K562 (cell line): ENCODE data around the gene KLHL15. TPM values are rescaled to one million over a fixed set of nuclear protein-coding genes. Genes with fewer than 3 reads are reported as not detected.

Experiments
- ATAC-seq: fragments of 200-7000 bp; cut with Tn5 transposase; 3 replicates; pipeline ENCODE4 v1.9.1; 2020; ENCODE audit warnings: moderate library complexity
- BruUV-seq: library from RNA; stranded (reverse); fragments of 400-500 nt; replicated peaks from 2 replicates; lab custom pipeline; 2021; lab: Mats Ljungman, UMichigan
- CTCF ChIA-PET: fragments of 300-600 bp; formaldehyde crosslinking; extraction: SDS; loops from one replicate; lab custom pipeline; 2021; ENCODE audit warnings: low intra/inter-chr PET ratio; lab: Yijun Ruan, JAX
- POLR2A ChIA-PET: fragments of 300-600, 350-650 bp; sonication (Branson Sonifier 250); formaldehyde crosslinking; extraction: SDS; loops from one replicate; lab custom pipeline; 2021; ENCODE audit warnings: antibody characterized with exemption, inconsistent platforms; lab: Yijun Ruan, JAX
- DNase-seq, 4 experiments: peaks; one replicate each; pipeline versions ENCODE4 v3.0.0 to v3.0.0-alpha.2; 2011 to 2018; ENCODE audit warnings: low spot score in 3 of 4, mixed read lengths in 3 of 4; ENCODE audit errors: extremely low read depth in 1 of 4
- FAIRE-seq: peaks from 2 replicates; lab custom pipeline; 2011; peaks lifted over from hg19 to GRCh38; lab: Jason Lieb, UNC
- H2AFZ ChIP-seq: 2 replicates; pipeline ENCODE4 v1.6.0; 2011; ENCODE audit warnings: low read depth, low read length, control low read depth, inconsistent platforms
- H3K27ac ChIP-seq: fragments of 200-600 bp; 3 replicates; pipeline ENCODE4 v1.8.0; 2011; ENCODE audit warnings: low read depth, mild to moderate bottlenecking, control low read depth, inconsistent platforms, low read length, moderate library complexity, mixed read lengths; ENCODE audit errors: extremely low read depth
- H3K27me3 ChIP-seq, 2 experiments: fragments of 300-600 bp in 1 of 2; 2 replicates in 1 of 2; 3 replicates in 1 of 2; pipeline versions ENCODE4 v1.6.0 to v1.8.0; 2011; ENCODE audit warnings: inconsistent platforms in 2 of 2, low read length in 2 of 2, mild to moderate bottlenecking in 1 of 2, mixed read lengths in 1 of 2, moderate library complexity in 1 of 2; ENCODE audit not compliant: control insufficient read depth in 2 of 2, insufficient read depth in 2 of 2
- H3K36me3 ChIP-seq: fragments of 300-600 bp; 3 replicates; pipeline ENCODE4 v1.8.0; 2011; ENCODE audit warnings: mild to moderate bottlenecking, low read length, inconsistent platforms; ENCODE audit not compliant: control insufficient read depth, insufficient read depth
- H3K4me1 ChIP-seq, 2 experiments: fragments of 200-600 bp in 1 of 2; replicated peaks in 1 of 2; 2 replicates in 1 of 2; 3 replicates in 1 of 2; pipeline versions ENCODE4 v1.5.1 to v1.8.0; 2011; ENCODE audit warnings: inconsistent platforms in 2 of 2, low read length in 2 of 2, mild to moderate bottlenecking in 1 of 2, mixed read lengths in 1 of 2, moderate library complexity in 1 of 2; ENCODE audit not compliant: control insufficient read depth in 2 of 2, insufficient read depth in 2 of 2
- H3K4me2 ChIP-seq: 2 replicates; pipeline ENCODE4 v1.6.1; 2011; ENCODE audit warnings: low read length, control low read depth, inconsistent platforms, mixed read lengths; ENCODE audit not compliant: insufficient read depth
- H3K4me3 ChIP-seq: fragments of 200-600 bp; sonication (generic), shearing (Covaris generic); 2 replicates; pipeline ENCODE4 v1.5.1; 2016; ENCODE audit warnings: control low read depth, inconsistent platforms
- H3K79me2 ChIP-seq: fragments of 200-600 bp; 3 replicates; pipeline ENCODE4 v1.8.0; 2011; ENCODE audit warnings: low read length, inconsistent platforms; ENCODE audit not compliant: control insufficient read depth, insufficient read depth
- H3K9ac ChIP-seq, 2 experiments: 2 replicates each; pipeline versions ENCODE4 v1.6.0 to v1.6.1; 2011; ENCODE audit warnings: low read depth in 2 of 2, low read length in 2 of 2, control low read depth in 1 of 2, inconsistent platforms in 1 of 2, mild to moderate bottlenecking in 1 of 2, mixed read lengths in 1 of 2; ENCODE audit not compliant: insufficient read depth in 1 of 2
- H3K9me1 ChIP-seq: one replicate; pipeline ENCODE4 v1.6.0; 2011; ENCODE audit warnings: inconsistent platforms, mild to moderate bottlenecking, low read length, moderate library complexity; ENCODE audit not compliant: control insufficient read depth, insufficient read depth
- H3K9me3 ChIP-seq: replicated peaks from 2 replicates; pipeline ENCODE4 v1.5.1; 2011; ENCODE audit warnings: low read depth, low read length, inconsistent platforms; ENCODE audit not compliant: control insufficient read depth, insufficient read depth
- H4K20me1 ChIP-seq: replicated peaks from 2 replicates; pipeline ENCODE4 v1.6.1; 2011; ENCODE audit warnings: low read length, inconsistent platforms, mixed read lengths; ENCODE audit not compliant: control insufficient read depth, insufficient read depth
- CCAR2 ChIP-seq: fragments of 200-400 bp; formaldehyde crosslinking; IDR thresholded peaks from 2 replicates; pipeline ENCODE4 v1.6.1; 2017; ENCODE audit warnings: mild to moderate bottlenecking, low read depth, low read length
- CREM ChIP-seq: IDR thresholded peaks from 2 replicates; pipeline ENCODE4 v1.6.1; 2014; ENCODE audit warnings: antibody characterized with exemption, low read depth
- ELF2 ChIP-seq: fragments of 250-450 bp; sonication (Bioruptor Pico); IDR thresholded peaks from 2 replicates; pipeline ENCODE4 v1.5.0; 2021; ENCODE audit warnings: mild to moderate bottlenecking
- ELF4 ChIP-seq: fragments of 450-650 bp; formaldehyde crosslinking; IDR thresholded peaks from 2 replicates; pipeline ENCODE4 v1.4.0; 2022; ENCODE audit warnings: missing genetic modification characterization
- GATAD2A ChIP-seq: fragments of 450-650 bp; IDR thresholded peaks from 2 replicates; pipeline ENCODE4 v1.6.1; 2017
- GTF2A2 ChIP-seq: IDR thresholded peaks from 2 replicates; pipeline ENCODE4 v1.6.1; 2016; ENCODE audit warnings: mild to moderate bottlenecking, missing genetic modification characterization, missing compliant biosample characterization
- MAFF ChIP-seq: IDR thresholded peaks from 2 replicates; pipeline ENCODE4 v1.6.1; 2012; ENCODE audit warnings: low read length, improper control_type of control experiment
- NEUROD1 ChIP-seq: fragments of 150-350 bp; IDR thresholded peaks from 2 replicates; pipeline ENCODE4 v1.6.1; 2014; ENCODE audit warnings: borderline replicate concordance, low read length, low read depth; ENCODE audit not compliant: partially characterized antibody
- NR3C1 ChIP-seq: sonication (generic); formaldehyde crosslinking; IDR thresholded peaks from 2 replicates; pipeline ENCODE4 v1.8.1; 2022; ENCODE audit warnings: missing genetic modification reagents
- POU5F1 ChIP-seq: fragments of 150-350 bp; IDR thresholded peaks from 2 replicates; pipeline ENCODE4 v1.6.1; 2014; ENCODE audit warnings: borderline replicate concordance, low read length, low read depth, mild to moderate bottlenecking; ENCODE audit not compliant: partially characterized antibody
- ZFP36 ChIP-seq: fragments of 150-350 bp; IDR thresholded peaks from 2 replicates; pipeline ENCODE4 v1.6.1; 2018; ENCODE audit warnings: low read length, low read depth; ENCODE audit not compliant: partially characterized antibody
- ZNF124 ChIP-seq: sonication (generic); formaldehyde crosslinking; IDR thresholded peaks from 2 replicates; pipeline ENCODE4 v1.8.1; 2022; ENCODE audit warnings: missing genetic modification reagents
- WGBS: fragments of 100-300 bp; shearing (Covaris generic); methylation state at CpG from one replicate; pipeline ENCODE4 v1.1.6; 2016; ENCODE audit warnings: low coverage, mixed read lengths; ENCODE audit not compliant: insufficient coverage; ENCODE audit errors: missing lambda C conversion rate; 5-methylcytosine and 5-hydroxymethylcytosine counted together
- in situ Hi-C: fragments of 300-500 bp; cut with MboI; formaldehyde crosslinking; loops from 4 replicates; pipeline ENCODE4 v1.15.0; 2018; ENCODE audit warnings: inconsistent platforms, mixed read lengths
- intact Hi-C: fragments of 100-400 bp; cut with micrococcal nuclease; formaldehyde crosslinking; loops from 2 replicates; pipeline ENCODE4 v1.14.2; 2022
- polyA plus RNA-seq, 8 experiments: library from polyadenylated mRNA; depleted of rRNA in 4 of 8; stranded (reverse) in 5 of 8; unstranded in 3 of 8; fragments of >200 nt; fragmentation: Nextera tagmentation in 2 of 8; fragmentation: Illumina TruSeq in 1 of 8; extraction: Ambion mirVana in 2 of 8; extraction: Trizol in 1 of 8; gene quantifications; 2 replicates each; pipeline versions ENCODE4 v1.2.1 to v1.2.3, GENCODE V29; 2011 to 2014; ENCODE audit warnings: inconsistent platforms in 1 of 8, missing spikeins in 1 of 8
- total RNA-seq, 7 experiments: library from RNA; depleted of rRNA in 6 of 7; stranded (reverse); fragments of >200 nt in 6 of 7; fragmentation: Illumina TruSeq in 2 of 7; extraction: Trizol in 2 of 7; gene quantifications; 2 replicates each; pipeline versions ENCODE4 v1.2.1 to v1.2.3, GENCODE V29; 2011 to 2021; ENCODE audit warnings: low replicate concordance in 1 of 7
- TF ChIP-seq, protein P1 (sequence below): fragments of 450-650 bp; formaldehyde crosslinking; IDR thresholded peaks from 2 replicates; pipeline ENCODE4 v1.4.0; 2020; ENCODE audit warnings: mild to moderate bottlenecking, moderate library complexity
- TF ChIP-seq, protein P2 (sequence below): fragments of 450-650 bp; IDR thresholded peaks from 2 replicates; pipeline ENCODE4 v1.6.1; 2016; ENCODE audit warnings: low read depth

Gene KLHL15
- total and polyA plus RNA-seq, 9 of the 15 experiments (the other 6 are each of a cell fraction or from before 2014, with no cell fraction given) = 3.0 to 12.4 (median 7.6) TPM

DNA sequence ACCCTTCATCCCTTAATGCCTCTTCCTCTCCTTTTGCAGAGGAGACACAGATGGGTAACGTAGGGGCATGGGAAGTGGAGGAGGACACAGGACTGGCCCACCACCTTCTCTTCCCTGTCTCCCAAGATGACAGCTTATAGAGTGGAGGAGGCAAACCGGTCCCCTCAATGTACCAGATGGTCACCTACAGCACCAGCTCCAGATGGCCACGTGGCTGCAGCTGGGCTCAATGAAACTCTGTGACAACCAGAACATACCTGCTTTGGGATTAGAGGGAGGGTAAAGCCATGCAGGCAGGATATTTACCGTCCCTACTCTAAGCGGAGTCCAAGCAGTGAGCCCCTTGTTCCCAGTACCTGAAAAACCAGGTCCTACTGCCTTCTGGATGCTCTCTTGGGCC is 7.5 kb upstream of the KLHL15 start:
- H2AFZ ChIP-seq = peak overlapping the region; percentile 63; the same call in 1 of the 2 replicates
- POLR2A ChIA-PET = interaction anchor here (1.4 kb wide), 1 partner anchor 11 kb away, joined by 4 read pairs; no protein-coding TSS in a partner anchor
- TF ChIP-seq NR3C1 (CRISPR knock-in tag) = no peak
- TF ChIP-seq ELF2 (CRISPR knock-in tag) = no peak
- no peak for TF ChIP-seq ZFP36
- no peak for TF ChIP-seq CCAR2
- TF ChIP-seq, protein P1, sequence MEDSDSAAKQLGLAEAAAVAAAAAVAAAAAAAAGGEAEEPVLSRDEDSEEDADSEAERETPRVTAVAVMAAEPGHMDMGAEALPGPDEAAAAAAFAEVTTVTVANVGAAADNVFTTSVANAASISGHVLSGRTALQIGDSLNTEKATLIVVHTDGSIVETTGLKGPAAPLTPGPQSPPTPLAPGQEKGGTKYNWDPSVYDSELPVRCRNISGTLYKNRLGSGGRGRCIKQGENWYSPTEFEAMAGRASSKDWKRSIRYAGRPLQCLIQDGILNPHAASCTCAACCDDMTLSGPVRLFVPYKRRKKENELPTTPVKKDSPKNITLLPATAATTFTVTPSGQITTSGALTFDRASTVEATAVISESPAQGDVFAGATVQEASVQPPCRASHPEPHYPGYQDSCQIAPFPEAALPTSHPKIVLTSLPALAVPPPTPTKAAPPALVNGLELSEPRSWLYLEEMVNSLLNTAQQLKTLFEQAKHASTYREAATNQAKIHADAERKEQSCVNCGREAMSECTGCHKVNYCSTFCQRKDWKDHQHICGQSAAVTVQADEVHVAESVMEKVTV (CRISPR knock-in tag) = no peak
- TF ChIP-seq POU5F1 = no peak
- no peak for TF ChIP-seq ZNF124 (CRISPR knock-in tag)
- TF ChIP-seq NEUROD1 = no peak
- no peak for TF ChIP-seq GATAD2A
- no peak for TF ChIP-seq ELF4 (CRISPR knock-in tag)
- TF ChIP-seq, protein P2, sequence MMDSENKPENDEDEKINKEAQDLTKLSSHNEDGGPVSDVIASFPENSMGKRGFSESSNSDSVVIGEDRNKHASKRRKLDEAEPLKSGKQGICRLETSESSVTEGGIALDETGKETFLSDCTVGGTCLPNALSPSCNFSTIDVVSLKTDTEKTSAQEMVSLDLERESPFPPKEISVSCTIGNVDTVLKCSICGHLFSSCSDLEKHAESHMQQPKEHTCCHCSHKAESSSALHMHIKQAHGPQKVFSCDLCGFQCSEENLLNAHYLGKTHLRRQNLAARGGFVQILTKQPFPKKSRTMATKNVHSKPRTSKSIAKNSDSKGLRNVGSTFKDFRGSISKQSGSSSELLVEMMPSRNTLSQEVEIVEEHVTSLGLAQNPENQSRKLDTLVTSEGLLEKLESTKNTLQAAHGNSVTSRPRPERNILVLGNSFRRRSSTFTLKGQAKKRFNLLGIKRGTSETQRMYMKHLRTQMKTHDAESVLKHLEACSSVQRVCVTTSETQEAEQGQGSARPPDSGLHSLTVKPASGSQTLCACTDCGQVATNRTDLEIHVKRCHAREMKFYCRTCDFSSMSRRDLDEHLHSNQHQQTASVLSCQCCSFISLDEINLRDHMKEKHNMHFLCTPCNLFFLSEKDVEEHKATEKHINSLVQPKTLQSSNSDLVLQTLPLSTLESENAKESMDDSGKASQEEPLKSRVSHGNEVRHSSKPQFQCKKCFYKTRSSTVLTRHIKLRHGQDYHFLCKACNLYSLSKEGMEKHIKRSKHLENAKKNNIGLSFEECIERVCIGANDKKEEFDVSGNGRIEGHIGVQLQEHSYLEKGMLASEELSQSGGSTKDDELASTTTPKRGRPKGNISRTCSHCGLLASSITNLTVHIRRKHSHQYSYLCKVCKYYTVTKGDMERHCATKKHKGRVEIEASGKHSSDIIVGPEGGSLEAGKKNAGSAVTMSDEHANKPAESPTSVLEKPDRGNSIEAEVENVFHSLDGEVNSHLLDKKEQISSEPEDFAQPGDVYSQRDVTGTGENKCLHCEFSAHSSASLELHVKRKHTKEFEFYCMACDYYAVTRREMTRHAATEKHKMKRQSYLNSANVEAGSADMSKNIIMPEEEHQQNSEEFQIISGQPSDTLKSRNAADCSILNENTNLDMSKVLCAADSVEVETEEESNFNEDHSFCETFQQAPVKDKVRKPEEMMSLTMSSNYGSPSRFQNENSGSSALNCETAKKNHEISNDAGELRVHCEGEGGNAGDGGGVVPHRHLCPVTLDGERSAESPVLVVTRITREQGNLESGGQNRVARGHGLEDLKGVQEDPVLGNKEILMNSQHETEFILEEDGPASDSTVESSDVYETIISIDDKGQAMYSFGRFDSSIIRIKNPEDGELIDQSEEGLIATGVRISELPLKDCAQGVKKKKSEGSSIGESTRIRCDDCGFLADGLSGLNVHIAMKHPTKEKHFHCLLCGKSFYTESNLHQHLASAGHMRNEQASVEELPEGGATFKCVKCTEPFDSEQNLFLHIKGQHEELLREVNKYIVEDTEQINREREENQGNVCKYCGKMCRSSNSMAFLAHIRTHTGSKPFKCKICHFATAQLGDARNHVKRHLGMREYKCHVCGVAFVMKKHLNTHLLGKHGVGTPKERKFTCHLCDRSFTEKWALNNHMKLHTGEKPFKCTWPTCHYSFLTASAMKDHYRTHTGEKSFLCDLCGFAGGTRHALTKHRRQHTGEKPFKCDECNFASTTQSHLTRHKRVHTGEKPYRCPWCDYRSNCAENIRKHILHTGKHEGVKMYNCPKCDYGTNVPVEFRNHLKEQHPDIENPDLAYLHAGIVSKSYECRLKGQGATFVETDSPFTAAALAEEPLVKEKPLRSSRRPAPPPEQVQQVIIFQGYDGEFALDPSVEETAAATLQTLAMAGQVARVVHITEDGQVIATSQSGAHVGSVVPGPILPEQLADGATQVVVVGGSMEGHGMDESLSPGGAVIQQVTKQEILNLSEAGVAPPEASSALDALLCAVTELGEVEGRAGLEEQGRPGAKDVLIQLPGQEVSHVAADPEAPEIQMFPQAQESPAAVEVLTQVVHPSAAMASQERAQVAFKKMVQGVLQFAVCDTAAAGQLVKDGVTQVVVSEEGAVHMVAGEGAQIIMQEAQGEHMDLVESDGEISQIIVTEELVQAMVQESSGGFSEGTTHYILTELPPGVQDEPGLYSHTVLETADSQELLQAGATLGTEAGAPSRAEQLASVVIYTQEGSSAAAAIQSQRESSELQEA = no peak
- TF ChIP-seq CREM = no peak
- no peak for TF ChIP-seq MAFF
- no peak for TF ChIP-seq GTF2A2 (tag)

More for the DNA sequence above, 7.5 kb upstream of the KLHL15 start:
- peak overlapping the region in 1 of 2 experiments; percentile 13; a peak in 1 of 4 replicates for H3K9ac ChIP-seq
- no peak overlapping the region for H3K27ac ChIP-seq
- CTCF ChIA-PET = no interaction called here
- no TSS peak for BruUV-seq
- in situ Hi-C loops (no loop called here), intact Hi-C loops (no loop called here)
- H3K27me3 ChIP-seq = no peaks in the 10 kb centered on the region
- H3K4me2 ChIP-seq = no peak overlapping the region
- DNase-seq = no peak
- no peaks in the 10 kb centered on the region for H3K79me2 ChIP-seq
- FAIRE-seq = no peak
- no peaks in the 10 kb centered on the region for H3K36me3 ChIP-seq
- no peaks in the 10 kb centered on the region for H3K9me3 ChIP-seq
- no peaks in the 10 kb centered on the region for H3K9me1 ChIP-seq
- no peak overlapping the region for H3K4me3 ChIP-seq
- ATAC-seq = peak; percentile 20
- H3K4me1 ChIP-seq = peaks cover 3 to 12% of the 10 kb centered on the region in 2 experiments; a peak in 4 of 5 replicates
- H4K20me1 ChIP-seq = no peaks in the 10 kb centered on the region
- 73% methylated on average over 2 of the region's 5 CpGs for WGBS
